ENCODE data around the gene NEK8.
A peak's percentile ranks its signal among the peaks of the same experiment; 100 is the strongest.
"Not testable (repeated sequence)": the region's sequence is repeated elsewhere in the genome, so short reads cannot be mapped to it uniquely, and the experiment has no call there.

Gene NEK8

DNA sequence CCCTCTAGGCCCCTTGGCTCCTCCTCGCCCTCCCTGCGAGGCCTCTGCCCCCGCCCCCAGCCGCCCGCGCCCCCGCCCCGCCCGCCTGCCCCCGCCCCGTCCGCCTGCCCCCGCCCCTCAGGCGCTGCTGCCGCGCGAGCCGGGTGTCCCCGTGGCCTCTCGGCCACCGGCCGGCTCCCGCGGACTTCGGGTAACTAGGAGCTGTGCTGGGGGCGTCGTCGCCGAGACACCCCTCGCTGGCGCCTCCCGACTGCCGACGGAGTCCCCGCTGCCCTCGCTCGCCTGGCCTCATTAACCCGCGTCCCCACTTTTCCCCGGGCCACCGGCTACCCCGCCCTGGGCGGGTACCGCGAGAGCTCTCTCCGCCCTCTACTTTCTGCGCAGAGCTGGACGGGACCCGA is 2.4 kb upstream of the NEK8 start, which contains the start of gene TLCD1:
TLCD1 (minus strand) TSS at position 8 of the 401 bp plus-strand sequence. CDS start 136 bp downstream, outside the sequence.
- no peak for FAIRE-seq

GRCh38 chr17:28726627-28727491 is 1.7 kb upstream of the NEK8 start:
- FAIRE-seq, result peak; percentile 18

DNA sequence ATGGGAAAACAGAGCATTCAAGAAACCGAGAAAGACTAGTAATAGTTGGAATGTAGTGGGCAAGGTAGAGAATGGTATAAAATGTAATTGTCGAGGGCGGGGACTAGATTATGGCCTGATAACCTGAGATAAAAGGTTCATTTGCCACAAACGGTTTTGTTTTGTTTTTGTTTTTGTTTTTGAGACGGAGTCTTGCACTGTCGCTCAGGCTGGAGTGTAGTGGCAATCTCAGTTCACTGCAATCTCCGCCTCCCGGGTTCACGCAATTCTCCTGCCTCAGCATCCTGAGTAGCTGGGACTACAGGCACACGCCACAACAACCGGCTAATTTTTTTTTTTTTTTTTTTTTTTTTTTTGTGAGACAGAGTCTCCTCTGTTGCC is 1.4 kb downstream of the NEK8 start:
- FAIRE-seq, result no peak

DNA sequence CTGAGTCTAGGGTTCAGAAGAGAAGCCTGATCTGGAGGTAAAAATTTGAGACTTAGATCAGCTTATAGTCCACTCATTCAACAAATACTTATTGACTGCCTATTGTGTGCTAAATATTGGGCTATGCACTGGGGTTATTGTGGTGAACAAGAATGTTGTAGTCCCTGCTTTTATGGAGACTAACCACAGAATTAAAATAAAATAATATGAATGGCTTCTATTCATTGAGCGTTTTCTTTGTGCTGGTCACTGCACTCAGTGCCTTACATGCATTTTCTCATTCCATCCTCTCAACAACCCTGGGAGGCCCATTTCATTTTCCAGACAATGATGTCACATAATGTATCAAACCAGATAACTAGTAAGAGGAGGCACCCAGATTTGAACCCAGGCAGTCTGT is 4.8 kb downstream of the NEK8 start:
- no peak for FAIRE-seq

- FAIRE-seq, result no peak
These were observed 6.2 kb downstream of the NEK8 start for GRCh38 chr17:28734712-28735241.

GRCh38 chr17:28735242-28735722 is 6.7 kb downstream of the NEK8 start:
- FAIRE-seq, result no peak

GRCh38 chr17:28735913-28736769 is 7.6 kb downstream of the NEK8 start:
- not testable (repeated sequence) for FAIRE-seq

- no peak for FAIRE-seq
These were observed 8.7 kb downstream of the NEK8 start for GRCh38 chr17:28737316-28737715.

- FAIRE-seq, result no peak
These were observed 9.4 kb downstream of the NEK8 start for GRCh38 chr17:28737770-28738679.

GRCh38 chr17:28738680-28739384 is 10.2 kb downstream of the NEK8 start:
- FAIRE-seq, result no peak

DNA sequence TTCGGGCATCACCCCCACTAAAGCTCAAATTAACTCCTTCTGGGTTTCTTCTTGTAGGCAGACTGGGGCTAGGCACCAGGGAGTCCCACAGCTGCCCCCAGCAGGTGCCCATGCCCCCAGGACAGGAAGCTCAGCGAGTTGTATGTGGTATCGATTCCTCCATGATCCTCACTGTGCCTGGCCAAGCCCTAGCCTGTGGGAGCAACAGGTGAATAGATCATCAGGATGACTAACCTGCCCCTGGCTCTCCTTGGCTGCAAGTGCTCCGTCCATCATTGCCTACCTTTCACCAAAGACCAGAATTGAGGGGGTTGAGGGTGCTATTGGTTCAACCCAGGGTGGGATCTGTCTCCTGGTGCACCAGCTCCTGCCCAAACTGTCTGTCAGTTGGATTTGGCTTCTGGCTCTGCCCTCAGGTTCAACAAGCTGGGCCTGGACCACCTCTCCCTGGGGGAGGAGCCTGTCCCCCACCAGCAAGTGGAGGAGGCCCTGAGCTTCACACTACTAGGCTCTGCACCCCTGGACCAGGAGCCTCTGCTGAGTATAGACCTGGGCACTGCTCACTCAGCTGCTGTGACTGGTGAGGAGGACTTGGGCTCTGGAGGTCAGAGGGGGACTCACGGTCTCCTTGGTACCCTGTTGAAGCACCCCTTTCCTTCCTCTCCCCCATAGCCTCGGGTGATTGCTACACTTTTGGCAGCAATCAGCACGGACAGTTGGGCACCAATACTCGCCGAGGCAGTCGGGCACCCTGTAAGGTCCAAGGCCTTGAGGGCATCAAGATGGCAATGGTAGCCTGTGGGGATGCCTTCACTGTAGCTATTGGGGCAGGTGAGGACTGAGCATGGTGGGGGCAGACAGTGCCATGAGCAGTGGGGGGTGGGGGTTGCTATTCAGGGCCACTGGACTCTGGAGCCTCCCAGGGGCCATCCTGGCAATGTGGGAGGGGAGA is 12.1 kb downstream of the NEK8 start:
- no peak for FAIRE-seq

GRCh38 chr17:28741358-28742349 is 13.1 kb downstream of the NEK8 start:
- FAIRE-seq, result no peak

DNA sequence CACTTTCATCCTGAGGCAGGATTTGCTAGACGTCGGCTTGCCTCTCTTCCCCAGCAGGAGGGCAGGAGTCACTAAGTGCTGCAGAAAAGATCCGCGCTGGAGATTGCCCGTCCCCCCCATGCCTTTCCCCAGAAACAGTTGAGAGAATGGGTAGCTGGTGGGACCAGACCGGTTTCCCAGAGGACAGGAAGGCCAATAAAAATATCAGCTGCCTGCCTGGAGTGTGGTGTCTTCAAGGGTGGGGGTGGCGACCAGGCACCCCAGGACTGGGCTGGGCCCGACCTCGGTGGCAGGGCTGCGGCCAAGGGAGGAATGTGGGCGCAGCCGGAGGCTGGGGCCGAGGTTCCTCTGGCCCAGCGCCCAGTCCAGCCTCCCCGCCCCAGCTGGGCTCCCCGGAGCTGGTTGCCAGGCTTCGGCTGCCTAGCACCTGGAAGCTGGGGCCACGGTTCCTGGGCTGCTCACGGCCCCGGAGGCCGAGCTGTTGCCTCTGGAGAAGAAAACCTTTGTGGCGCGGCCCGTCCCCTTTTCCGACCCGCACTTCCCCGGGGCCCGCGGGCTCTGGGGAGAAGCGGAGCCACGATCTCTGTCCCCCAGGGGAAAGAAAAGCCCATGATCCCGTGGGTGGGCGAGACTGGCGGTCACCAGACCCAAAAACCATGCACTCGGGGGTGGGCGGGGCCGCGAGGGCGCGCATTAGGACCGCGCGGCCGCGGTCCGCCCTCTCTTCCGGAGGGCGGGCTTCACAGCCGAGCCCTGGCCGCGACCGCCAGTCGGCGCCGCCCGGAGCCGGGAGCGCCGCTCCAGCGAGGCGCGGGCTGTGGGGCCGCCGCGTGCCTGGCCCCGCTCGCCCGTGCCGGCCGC is 14.9 kb downstream of the NEK8 start, which contains the start of gene TRAF4:
TRAF4 (plus strand) TSS at position 769 of the 861 bp plus-strand sequence. CDS start 102 bp downstream, outside the sequence.
- no peak for FAIRE-seq

GRCh38 chr17:28744104-28744971 is 15.8 kb downstream of the NEK8 start:
- no peak for FAIRE-seq

GRCh38 chr17:28744972-28745785 is 16.6 kb downstream of the NEK8 start:
- FAIRE-seq, result no peak
